HepG2 (cell line): Measurements from ENCODE around the gene ARHGAP15. TPM values are rescaled to one million over a fixed set of nuclear protein-coding genes. Genes with fewer than 3 reads are reported as not detected.

Experiments used
- ATAC-seq: fragments of 200-7000 bp; cut with Tn5 transposase; 3 replicates; pipeline ENCODE4 v1.9.1; 2020; ENCODE audit warnings: mild to moderate bottlenecking, moderate library complexity
- BruUV-seq: library from RNA; stranded (reverse); fragments of 400-500 nt; replicated peaks from 2 replicates; lab custom pipeline; 2021; lab: Mats Ljungman, UMichigan
- CTCF ChIA-PET: fragments of 300-600 bp; formaldehyde crosslinking; extraction: SDS; loops from one replicate; lab custom pipeline; 2021; ENCODE audit warnings: low total read pairs, inconsistent platforms, low intra/inter-chr PET ratio; lab: Yijun Ruan, JAX
- POLR2A ChIA-PET: fragments of 350-600 bp; sonication (Branson Sonifier 250); formaldehyde crosslinking; loops from one replicate; lab custom pipeline; 2020; ENCODE audit warnings: antibody characterized with exemption, inconsistent platforms; lab: Yijun Ruan, JAX
- DNase-seq: peaks from one replicate; pipeline ENCODE4 v3.0.0-alpha.2; 2015; ENCODE audit warnings: low spot score
- FAIRE-seq: peaks from 3 replicates; lab custom pipeline; 2011; peaks lifted over from hg19 to GRCh38; lab: Jason Lieb, UNC
- H2AFZ ChIP-seq: one replicate; pipeline ENCODE4 v1.6.1; 2011; ENCODE audit warnings: low read length, inconsistent platforms
- H3K27ac ChIP-seq: fragments of 300-600 bp; 3 replicates; pipeline ENCODE4 v1.8.0; 2011; ENCODE audit warnings: mixed run types, mild to moderate bottlenecking, mixed read lengths, low read length, inconsistent platforms; ENCODE audit not compliant: insufficient read depth; ENCODE audit errors: extremely low read length
- H3K27me3 ChIP-seq, 2 experiments: fragments of 200-600 bp in 1 of 2; 2 replicates in 1 of 2; 3 replicates in 1 of 2; pipeline versions ENCODE4 v1.6.0 to v1.8.0; 2011; ENCODE audit warnings: low read length in 2 of 2, mild to moderate bottlenecking in 2 of 2, moderate library complexity in 2 of 2, inconsistent platforms in 1 of 2; ENCODE audit not compliant: insufficient read depth in 2 of 2, control insufficient read depth in 1 of 2
- H3K36me3 ChIP-seq, 2 experiments: fragments of 200-600 bp in 1 of 2; replicated peaks in 1 of 2; 2 replicates in 1 of 2; 3 replicates in 1 of 2; pipeline versions ENCODE4 v1.5.1 to v1.8.0; 2011; ENCODE audit warnings: low read length in 2 of 2, inconsistent platforms in 1 of 2; ENCODE audit not compliant: insufficient read depth in 2 of 2, control insufficient read depth in 1 of 2
- H3K4me1 ChIP-seq: 2 replicates; pipeline ENCODE4 v1.5.1; 2012; ENCODE audit warnings: low read length, inconsistent platforms; ENCODE audit not compliant: insufficient read depth
- H3K4me2 ChIP-seq: 2 replicates; pipeline ENCODE4 v1.6.0; 2011; ENCODE audit warnings: low read depth, low read length, inconsistent platforms
- H3K4me3 ChIP-seq, 3 experiments: fragments of 200-600 bp in 1 of 3; sonication (generic), shearing (Covaris generic) in 1 of 3; replicated peaks in 1 of 3; 2 replicates each; pipeline ENCODE4 v1.5.1; 2011 to 2016; ENCODE audit warnings: low read length in 3 of 3, inconsistent platforms in 2 of 3, low read depth in 2 of 3, mild to moderate bottlenecking in 2 of 3, control low read depth in 1 of 3, mixed read lengths in 1 of 3; ENCODE audit not compliant: insufficient read depth in 1 of 3
- H3K79me2 ChIP-seq: one replicate; pipeline ENCODE4 v1.6.1; 2011; ENCODE audit warnings: low read length, inconsistent platforms; ENCODE audit not compliant: insufficient read depth
- H3K9ac ChIP-seq: 2 replicates; pipeline ENCODE4 v1.6.0; 2011; ENCODE audit warnings: mild to moderate bottlenecking, low read depth, low read length, inconsistent platforms; ENCODE audit not compliant: insufficient read depth
- H3K9me3 ChIP-seq: 2 replicates; pipeline ENCODE4 v1.5.1; 2012; ENCODE audit warnings: mild to moderate bottlenecking, low read length
- H4K20me1 ChIP-seq: 2 replicates; pipeline ENCODE4 v1.6.0; 2011; ENCODE audit warnings: inconsistent platforms, mild to moderate bottlenecking, low read length, moderate library complexity; ENCODE audit not compliant: insufficient read depth
- ASH2L ChIP-seq: fragments of 300-600, 200-600 bp; sonication (generic); IDR thresholded peaks from 2 replicates; pipeline ENCODE4 v1.7.0; 2017; ENCODE audit warnings: low read depth, mild to moderate bottlenecking, moderate library complexity, mixed read lengths, low read length; ENCODE audit not compliant: insufficient read length
- CAMTA2 ChIP-seq: sonication (generic); formaldehyde crosslinking; IDR thresholded peaks from 2 replicates; pipeline ENCODE4 v1.4.0; 2020; ENCODE audit warnings: mild to moderate bottlenecking, missing genetic modification reagents, borderline replicate concordance
- HDAC1 ChIP-seq: sonication (generic); formaldehyde crosslinking; IDR thresholded peaks from 2 replicates; pipeline ENCODE4 v1.5.1; 2020; ENCODE audit warnings: mild to moderate bottlenecking, missing genetic modification reagents
- ISL2 ChIP-seq: sonication (generic); formaldehyde crosslinking; IDR thresholded peaks from 2 replicates; pipeline ENCODE4 v1.5.0; 2020; ENCODE audit warnings: missing genetic modification reagents
- KDM4B ChIP-seq: sonication (generic); formaldehyde crosslinking; IDR thresholded peaks from 2 replicates; pipeline ENCODE4 v1.4.0; 2020; ENCODE audit warnings: missing genetic modification reagents
- MEF2D ChIP-seq: sonication (generic); formaldehyde crosslinking; IDR thresholded peaks from 2 replicates; pipeline ENCODE4 v1.5.1; 2020; ENCODE audit warnings: mild to moderate bottlenecking, missing genetic modification reagents
- PLRG1 ChIP-seq: fragments of 450-650 bp; conservative IDR thresholded peaks from 2 replicates; pipeline ENCODE4 v1.6.1; 2016
- SMAD1 ChIP-seq: sonication (generic); formaldehyde crosslinking; IDR thresholded peaks from 2 replicates; pipeline ENCODE4 v1.4.0; 2020; ENCODE audit warnings: missing genetic modification reagents, low read depth, mild to moderate bottlenecking, borderline replicate concordance
- STAG1 ChIP-seq: sonication (generic); formaldehyde crosslinking; IDR thresholded peaks from 2 replicates; pipeline ENCODE4 v1.4.0; 2020; ENCODE audit warnings: missing genetic modification reagents
- ZFP90 ChIP-seq: sonication (generic); formaldehyde crosslinking; IDR thresholded peaks from 2 replicates; pipeline ENCODE4 v1.8.0; 2022; ENCODE audit warnings: missing genetic modification reagents, mild to moderate bottlenecking, inconsistent platforms, borderline replicate concordance
- ZNF224 ChIP-seq: sonication (generic); formaldehyde crosslinking; IDR thresholded peaks from 2 replicates; pipeline ENCODE4 v1.5.0; 2020; ENCODE audit warnings: mild to moderate bottlenecking, missing genetic modification reagents
- ZNF530 ChIP-seq: sonication (generic); formaldehyde crosslinking; IDR thresholded peaks from 2 replicates; pipeline ENCODE4 v1.5.0; 2020; ENCODE audit warnings: low read depth, mild to moderate bottlenecking, missing genetic modification reagents
- WGBS: methylation state at CpG from one replicate; pipeline ENCODE4 v1.1.6; 2017; ENCODE audit warnings: low lambda C conversion rate; 5-methylcytosine and 5-hydroxymethylcytosine counted together
- in situ Hi-C: cut with HindIII; loops from 2 replicates; pipeline ENCODE4 v1.10.0; 2017; ENCODE audit warnings: low pct_unique_long_range_greater_than_20kb; ENCODE audit not compliant: extremely low pct_ligation_motif_present
- intact Hi-C: fragments of 100-400 bp; cut with micrococcal nuclease; formaldehyde crosslinking; loops from one replicate; pipeline ENCODE4 v1.10.0; 2022; ENCODE audit not compliant: unreplicated experiment
- polyA plus RNA-seq, 8 experiments: library from polyadenylated mRNA; depleted of rRNA in 3 of 8; stranded (reverse) in 7 of 8; unstranded in 1 of 8; fragments of >200 nt; fragmentation: Illumina TruSeq in 4 of 8; extraction: Trizol in 4 of 8; gene quantifications; 2 replicates each; pipeline versions ENCODE4 v1.2.1 to v1.2.3, GENCODE V29; 2011 to 2016; ENCODE audit warnings: low read depth in 4 of 8, missing spikeins in 1 of 8, mixed read lengths in 1 of 8; ENCODE audit not compliant: insufficient read depth in 1 of 8
- total RNA-seq, 5 experiments: library from RNA; depleted of rRNA; stranded (reverse); fragments of >200 nt; fragmentation: Illumina TruSeq; extraction: Trizol; gene quantifications; 2 replicates each; pipeline ENCODE4 v1.2.3, GENCODE V29; 2016; ENCODE audit warnings: low read depth in 1 of 5

Gene ARHGAP15
- total and polyA plus RNA-seq, 2 of the 13 experiments (the other 11 are each of a cell fraction or from before 2014, with no cell fraction given) = 0.04 TPM; not detected in 1

GRCh38 chr2:143128681-143129580 is at the start of gene ARHGAP15 (continued):
- no peak for TF ChIP-seq ZNF224
- TF ChIP-seq HDAC1 (CRISPR knock-in tag) = no peak
- no peak for TF ChIP-seq ZNF530 (CRISPR knock-in tag)
- no peak for TF ChIP-seq ASH2L
- no peak for TF ChIP-seq STAG1 (CRISPR knock-in tag)
- TF ChIP-seq ISL2 (CRISPR knock-in tag) = no peak
- TF ChIP-seq ZFP90 (CRISPR knock-in tag) = no peak

- Histone ChIP-seq H3K27ac (no peak overlapping the region), H3K27me3 (no peaks in the 10 kb centered on the region), H3K4me2 (no peak overlapping the region), H3K9ac (no peak overlapping the region), H3K79me2 (no peaks in the 10 kb centered on the region), H3K4me1 (no peaks in the 10 kb centered on the region), H3K36me3 (no peaks in the 10 kb centered on the region), H3K9me3 (no peaks in the 10 kb centered on the region), H2AFZ (no peak overlapping the region), H3K4me3 (no peak overlapping the region), H4K20me1 (no peaks in the 10 kb centered on the region)
- intact Hi-C loops (no loop called here), in situ Hi-C loops (no loop called here)
- TF ChIP-seq PLRG1 (no peak), KDM4B (CRISPR knock-in tag) (no peak), MEF2D (CRISPR knock-in tag) (no peak), SMAD1 (CRISPR knock-in tag) (no peak), CAMTA2 (CRISPR knock-in tag) (no peak)
- DNase-seq = no peak
- 5% methylated on average over 1 of the region's 1 CpG for WGBS
- no TSS peak for BruUV-seq
- ChIA-PET CTCF (no interaction called here), POLR2A (no interaction called here)
- FAIRE-seq = no peak
- ATAC-seq = no peak
Measured at GRCh38 chr2:143081616-143082015, 47.6 kb upstream of the ARHGAP15 start.
